Measurements from ENCODE around the gene CDK3. TPM values are rescaled to one million over a fixed set of nuclear protein-coding genes. Genes with fewer than 3 reads are reported as not detected.
A peak's percentile ranks its signal among the peaks of the same experiment; 100 is the strongest.

The CDK3 gene
- total RNA-seq, 1 experiment from 2014 or later, result 7.1 TPM

DNA sequence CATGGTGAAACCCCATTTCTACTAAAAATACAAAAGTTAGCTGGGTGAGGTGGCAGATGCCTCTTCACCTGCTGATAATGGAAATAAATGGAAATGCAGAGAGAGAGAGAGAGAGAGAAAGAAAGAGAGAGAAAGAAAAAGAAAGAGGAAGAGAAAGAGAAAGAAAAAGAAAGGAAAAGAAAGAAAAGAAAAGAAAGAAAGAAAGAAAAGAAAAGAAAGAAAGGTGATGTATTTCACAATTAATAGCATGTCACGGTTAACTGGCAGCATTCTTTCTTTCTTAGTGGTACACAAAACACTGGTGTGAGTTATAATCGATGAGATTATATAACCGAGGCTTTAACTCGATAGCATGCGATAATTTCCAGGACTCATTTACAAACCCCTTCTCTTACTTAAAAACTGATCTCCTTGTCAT lies 24.9 kb upstream of the CDK3 start:
- Histone ChIP-seq H3K4me3 (replicated peaks in 1 of 2; ENCODE audit: low read depth in 1 of 2, low read length in 2 of 2) (no peak overlapping the region), H3K27me3 (ENCODE audit: insufficient read depth, low read length) (no peaks in the 10 kb centered on the region), H3K36me3 (ENCODE audit: control insufficient read depth in 1 of 2, insufficient read depth in 2 of 2, low read length in 2 of 2) (peaks cover 0 to 2% of the 10 kb centered on the region in 2 experiments; a peak in 2 of 4 replicates), H3K4me2 (ENCODE audit: low read length) (no peak overlapping the region), H3K4me1 (ENCODE audit: control insufficient read depth in 1 of 2, insufficient read depth in 2 of 2, low read length in 2 of 2) (peaks cover 7 to 16% of the 10 kb centered on the region in 2 experiments), H2AFZ (ENCODE audit: low read depth, low read length, poor library complexity, severe bottlenecking) (no peak overlapping the region), H3K79me2 (ENCODE audit: insufficient read depth, low read length) (peaks cover 24% of the 10 kb centered on the region; the same call in 1 of the 2 replicates), H3K9ac (ENCODE audit: low read length) (no peak overlapping the region), H3K27ac (ENCODE audit: low read depth, low read length) (no peak overlapping the region), H3K9me2 (ENCODE audit: insufficient read depth) (no peaks in the 10 kb centered on the region), H4K20me1 (ENCODE audit: insufficient read depth) (no peaks in the 10 kb centered on the region), H3K9me3 (ENCODE audit: control insufficient read depth in 1 of 2, insufficient read depth in 1 of 2, low read depth in 1 of 2, low read length in 2 of 2) (no peaks in the 10 kb centered on the region)
- intact Hi-C loops (cut with micrococcal nuclease), result no loop called here
- BruUV-seq (replicated peaks), result no TSS peak
- TF ChIP-seq POLR2AphosphoS5 (IDR thresholded peaks at IDR 0.05; ENCODE audit: low read depth, low read length), result no peak
- TF ChIP-seq POLR2A (IDR thresholded peaks at IDR 0.05; ENCODE audit: borderline replicate concordance, extremely low read depth, insufficient read depth, insufficient read length), result no peak
- TF ChIP-seq EZH2phosphoT487 (IDR thresholded peaks at IDR 0.05; ENCODE audit: borderline replicate concordance), result no peak
- POLR2A ChIA-PET, result no interaction called here
- ATAC-seq (no peak), DNase-seq (ENCODE audit: low read depth, low spot score) (no peak)
- CTCF ChIA-PET, result no interaction called here
- RAD21 ChIA-PET (ENCODE audit: low non-redundant PET in 1 of 2, low total read pairs in 2 of 2, uncharacterized antibody in 2 of 2, unreplicated experiment in 2 of 2), result no interaction called here

- RAD21 ChIA-PET (ENCODE audit: low non-redundant PET in 1 of 2, low total read pairs in 2 of 2, uncharacterized antibody in 2 of 2, unreplicated experiment in 2 of 2), result no interaction called here
- CTCF ChIA-PET, result no interaction called here
- Histone ChIP-seq H3K79me2 (ENCODE audit: insufficient read depth, low read length) (peaks cover 24% of the 10 kb centered on the region; the same call in 1 of the 2 replicates), H3K27ac (ENCODE audit: low read depth, low read length) (no peak overlapping the region), H3K9me3 (ENCODE audit: control insufficient read depth in 1 of 2, insufficient read depth in 1 of 2, low read depth in 1 of 2, low read length in 2 of 2) (no peaks in the 10 kb centered on the region), H3K36me3 (ENCODE audit: control insufficient read depth in 1 of 2, insufficient read depth in 2 of 2, low read length in 2 of 2) (peaks cover 0 to 2% of the 10 kb centered on the region in 2 experiments; a peak in 2 of 4 replicates), H3K4me3 (replicated peaks in 1 of 2; ENCODE audit: low read depth in 1 of 2, low read length in 2 of 2) (no peak overlapping the region), H3K4me1 (ENCODE audit: control insufficient read depth in 1 of 2, insufficient read depth in 2 of 2, low read length in 2 of 2) (peaks cover 9 to 19% of the 10 kb centered on the region in 2 experiments), H4K20me1 (ENCODE audit: insufficient read depth) (no peaks in the 10 kb centered on the region), H3K4me2 (ENCODE audit: low read length) (no peak overlapping the region), H3K9me2 (ENCODE audit: insufficient read depth) (no peaks in the 10 kb centered on the region), H2AFZ (ENCODE audit: low read depth, low read length, poor library complexity, severe bottlenecking) (no peak overlapping the region), H3K27me3 (ENCODE audit: insufficient read depth, low read length) (no peaks in the 10 kb centered on the region), H3K9ac (ENCODE audit: low read length) (no peak overlapping the region)
- ATAC-seq, result no peak
- no peak for DNase-seq (ENCODE audit: low read depth, low spot score)
- TSS peak; percentile 25 for BruUV-seq (replicated peaks)
- POLR2A ChIA-PET, result no interaction called here
- intact Hi-C loops (cut with micrococcal nuclease), result no loop called here
- TF ChIP-seq CEBPB (IDR thresholded peaks at IDR 0.05; ENCODE audit: low read depth), result no peak
- TF ChIP-seq YY1 (IDR thresholded peaks at IDR 0.05; ENCODE audit: extremely low read depth, insufficient replicate concordance, low read depth, low read length), result no peak
- no peak for TF ChIP-seq POLR2AphosphoS5 (IDR thresholded peaks at IDR 0.05; ENCODE audit: low read depth, low read length)
- TF ChIP-seq FOSL1 (IDR thresholded peaks at IDR 0.05; ENCODE audit: low read depth), result no peak
- no peak for TF ChIP-seq SIN3A (IDR thresholded peaks at IDR 0.05; ENCODE audit: low read depth)
- TF ChIP-seq ZNF274 (IDR thresholded peaks at IDR 0.05; ENCODE audit: low read depth, low read length), result no peak
- TF ChIP-seq JUND (IDR thresholded peaks at IDR 0.05), result no peak
- TF ChIP-seq EZH2 (IDR thresholded peaks at IDR 0.05), result no peak
- TF ChIP-seq, protein P1, sequence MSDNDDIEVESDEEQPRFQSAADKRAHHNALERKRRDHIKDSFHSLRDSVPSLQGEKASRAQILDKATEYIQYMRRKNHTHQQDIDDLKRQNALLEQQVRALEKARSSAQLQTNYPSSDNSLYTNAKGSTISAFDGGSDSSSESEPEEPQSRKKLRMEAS (IDR thresholded peaks at IDR 0.05), result no peak
- TF ChIP-seq ATF3 (IDR thresholded peaks at IDR 0.05), result no peak
- TF ChIP-seq, protein P2, sequence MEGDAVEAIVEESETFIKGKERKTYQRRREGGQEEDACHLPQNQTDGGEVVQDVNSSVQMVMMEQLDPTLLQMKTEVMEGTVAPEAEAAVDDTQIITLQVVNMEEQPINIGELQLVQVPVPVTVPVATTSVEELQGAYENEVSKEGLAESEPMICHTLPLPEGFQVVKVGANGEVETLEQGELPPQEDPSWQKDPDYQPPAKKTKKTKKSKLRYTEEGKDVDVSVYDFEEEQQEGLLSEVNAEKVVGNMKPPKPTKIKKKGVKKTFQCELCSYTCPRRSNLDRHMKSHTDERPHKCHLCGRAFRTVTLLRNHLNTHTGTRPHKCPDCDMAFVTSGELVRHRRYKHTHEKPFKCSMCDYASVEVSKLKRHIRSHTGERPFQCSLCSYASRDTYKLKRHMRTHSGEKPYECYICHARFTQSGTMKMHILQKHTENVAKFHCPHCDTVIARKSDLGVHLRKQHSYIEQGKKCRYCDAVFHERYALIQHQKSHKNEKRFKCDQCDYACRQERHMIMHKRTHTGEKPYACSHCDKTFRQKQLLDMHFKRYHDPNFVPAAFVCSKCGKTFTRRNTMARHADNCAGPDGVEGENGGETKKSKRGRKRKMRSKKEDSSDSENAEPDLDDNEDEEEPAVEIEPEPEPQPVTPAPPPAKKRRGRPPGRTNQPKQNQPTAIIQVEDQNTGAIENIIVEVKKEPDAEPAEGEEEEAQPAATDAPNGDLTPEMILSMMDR (IDR thresholded peaks at IDR 0.05 in 2 of 3, conservative IDR thresholded peaks at IDR 0.05 in 1 of 3; ENCODE audit: borderline replicate concordance in 1 of 3, insufficient read depth in 1 of 3, low read depth in 2 of 3, low read length in 2 of 3), result no peak
- no peak for TF ChIP-seq CBX3 (IDR thresholded peaks at IDR 0.05; ENCODE audit: low read depth)
- no peak for TF ChIP-seq RAD21 (IDR thresholded peaks at IDR 0.05; ENCODE audit: low read depth)
- no peak for TF ChIP-seq TCF7L2 (IDR thresholded peaks at IDR 0.05; ENCODE audit: borderline replicate concordance, extremely low read depth, insufficient read depth, insufficient read length)
- no peak for TF ChIP-seq SP1 (IDR thresholded peaks at IDR 0.05; ENCODE audit: low read depth)
- TF ChIP-seq ZFX (IDR thresholded peaks at IDR 0.05), result no peak
These were observed 24.3 kb upstream of the CDK3 start for GRCh38 chr17:75976175-75976848.
